H1 (cell line): ENCODE measurements around the gene EVI5. TPM values are rescaled to one million over a fixed set of nuclear protein-coding genes. Genes with fewer than 3 reads are reported as not detected.

Source experiments
- CHD1 ChIP-seq: IDR thresholded peaks from 2 replicates; pipeline ENCODE4 v1.6.1; 2012; ENCODE audit warnings: low read depth, low read length, improper control_type of control experiment
- SIX5 ChIP-seq: IDR thresholded peaks from 2 replicates; pipeline ENCODE4 v1.6.1; 2011; ENCODE audit warnings: mild to moderate bottlenecking, low read depth, low read length
- SRF ChIP-seq: IDR thresholded peaks from 2 replicates; pipeline ENCODE4 v1.6.1; 2011; ENCODE audit warnings: mild to moderate bottlenecking, low read depth, low read length, moderate library complexity
- polyA plus RNA-seq, 7 experiments: library from polyadenylated mRNA; depleted of rRNA in 3 of 7; stranded (reverse) in 5 of 7; unstranded in 2 of 7; fragments of >200 nt in 5 of 7; fragments of 200-250 nt in 2 of 7; gene quantifications; 1 replicate in 5 of 7; 2 replicates in 1 of 7; 4 replicates in 1 of 7; pipeline versions ENCODE4 v1.2.1 to v1.2.3, GENCODE V29; 2011 to 2013; ENCODE audit warnings: missing spikeins in 2 of 7, mixed read lengths in 2 of 7
- total RNA-seq: library from RNA; stranded (reverse); fragmentation: NEBNext Ultra II Directional; extraction: Animal tissue kit (Norgen Biotek cat#: 25700); gene quantifications from 2 replicates; pipeline ENCODE4 v1.2.1, GENCODE V29; 2021

The EVI5 gene
- total and polyA plus RNA-seq, 2 of the 8 experiments (the other 6 are each of a cell fraction or from before 2014, with no cell fraction given) = 1.7 to 13.7 TPM

DNA sequence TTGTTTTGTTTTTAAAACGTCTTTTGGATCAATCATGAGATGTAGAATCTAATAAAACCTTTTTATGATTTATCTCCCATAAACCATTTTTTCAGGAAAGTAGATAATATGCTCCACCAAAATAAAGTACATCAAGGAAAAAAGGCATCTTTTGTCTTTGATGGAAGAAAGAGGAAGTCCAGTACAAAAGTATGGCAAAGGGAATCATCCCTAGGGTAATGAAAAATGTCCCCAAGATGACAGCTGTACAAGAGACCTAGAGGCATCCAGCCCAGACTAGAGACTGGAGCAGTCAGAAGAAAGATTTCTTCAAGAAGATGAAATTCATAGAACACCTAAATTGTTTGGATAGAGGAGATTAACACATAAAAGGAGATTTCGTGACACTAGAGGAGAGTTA, 265.9 kb downstream of the EVI5 start (continued):
- TF ChIP-seq SRF (no peak), CHD1 (no peak), SIX5 (no peak)
- TF ChIP-seq, all 59 proteins: peak for 0
